ENCODE data around the gene GJB5.
A peak's percentile ranks its signal among the peaks of the same experiment; 100 is the strongest.
"Not testable (repeated sequence)": the region's sequence is repeated elsewhere in the genome, so short reads cannot be mapped to it uniquely, and the experiment has no call there.

The GJB5 gene

DNA sequence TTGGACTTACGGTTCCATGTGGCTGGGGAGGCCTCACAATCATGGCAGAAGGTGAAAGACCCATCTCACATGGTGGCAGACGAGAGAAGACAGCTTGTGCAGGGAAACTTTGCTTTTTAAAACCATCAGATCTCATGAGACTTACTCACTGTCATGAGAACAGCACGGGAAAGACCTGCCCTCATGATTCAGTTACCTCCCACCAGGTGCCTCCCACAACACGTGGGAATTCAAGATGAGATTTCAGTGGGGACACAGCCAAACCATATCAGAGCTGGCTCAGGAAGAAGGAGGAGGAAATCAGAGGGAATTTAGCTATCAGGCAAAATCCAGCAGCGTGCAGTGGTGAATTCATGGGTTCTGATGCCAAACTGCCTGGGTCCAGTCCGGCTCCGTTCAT lies 22.0 kb upstream of the GJB5 start:
- peaks cover 24 to 30% of the 10 kb centered on the region in 2 donors for H3K27me3 Mint-ChIP-seq
- ATAC-seq (replicated peaks); DNase-seq; H3K4me1 Mint-ChIP-seq; H3K27ac Mint-ChIP-seq; H3K4me3 Mint-ChIP-seq; H3K36me3 Mint-ChIP-seq; H3K9me3 Mint-ChIP-seq: not testable (repeated sequence)

DNA sequence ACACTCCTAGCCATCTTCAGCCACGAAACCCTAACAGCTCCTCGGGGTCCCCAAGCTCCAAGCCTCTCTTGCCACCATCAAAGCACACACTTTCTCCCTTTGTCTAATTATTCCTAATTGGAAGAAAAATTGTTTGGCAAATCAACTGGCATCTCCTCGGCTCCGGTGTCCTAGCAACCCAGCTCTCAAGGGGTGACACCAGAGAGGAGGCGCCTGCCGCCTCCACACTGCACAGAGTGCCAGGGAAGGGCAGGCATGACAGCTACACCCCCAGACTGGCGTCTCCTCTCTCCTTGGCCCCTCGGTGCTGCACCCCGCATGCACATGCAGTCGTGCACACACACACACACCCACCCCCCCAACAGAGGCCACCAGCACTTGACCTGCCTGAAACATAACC lies 18.2 kb upstream of the GJB5 start:
- H3K27ac Mint-ChIP-seq = no peak overlapping the region
- H3K36me3 Mint-ChIP-seq = no peaks in the 10 kb centered on the region
- peaks cover 19 to 37% of the 10 kb centered on the region in 2 donors for H3K27me3 Mint-ChIP-seq
- H3K4me3 Mint-ChIP-seq = no peak overlapping the region
- DNase-seq (no peak), ATAC-seq (replicated peaks) (no peak)
- H3K4me1 Mint-ChIP-seq = no peaks in the 10 kb centered on the region
- H3K9me3 Mint-ChIP-seq = no peaks in the 10 kb centered on the region

DNA sequence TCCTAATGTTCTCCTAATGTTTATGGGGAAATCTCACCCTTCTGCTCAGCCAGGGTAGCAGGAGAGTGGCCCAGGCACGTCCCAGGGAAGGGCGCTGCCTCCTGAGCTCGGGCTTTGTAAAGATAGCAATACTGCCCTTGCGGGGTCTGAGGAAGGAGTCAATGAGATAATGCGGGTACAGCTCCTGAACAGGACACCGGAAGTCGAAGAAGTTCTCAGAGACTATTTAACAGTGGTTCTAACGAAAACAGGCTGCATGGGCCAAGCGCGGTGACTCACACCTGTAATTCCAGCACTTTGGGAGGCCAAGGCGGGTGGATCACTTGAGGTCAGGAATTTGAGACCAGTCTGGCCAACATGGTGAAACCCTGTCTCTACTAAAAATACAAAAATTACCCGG lies 17.6 kb upstream of the GJB5 start:
- H3K4me1 Mint-ChIP-seq; H3K36me3 Mint-ChIP-seq; H3K9me3 Mint-ChIP-seq; DNase-seq; H3K4me3 Mint-ChIP-seq; ATAC-seq (replicated peaks); H3K27ac Mint-ChIP-seq: not testable (repeated sequence)
- H3K27me3 Mint-ChIP-seq = peaks cover 20 to 39% of the 10 kb centered on the region in 2 donors

DNA sequence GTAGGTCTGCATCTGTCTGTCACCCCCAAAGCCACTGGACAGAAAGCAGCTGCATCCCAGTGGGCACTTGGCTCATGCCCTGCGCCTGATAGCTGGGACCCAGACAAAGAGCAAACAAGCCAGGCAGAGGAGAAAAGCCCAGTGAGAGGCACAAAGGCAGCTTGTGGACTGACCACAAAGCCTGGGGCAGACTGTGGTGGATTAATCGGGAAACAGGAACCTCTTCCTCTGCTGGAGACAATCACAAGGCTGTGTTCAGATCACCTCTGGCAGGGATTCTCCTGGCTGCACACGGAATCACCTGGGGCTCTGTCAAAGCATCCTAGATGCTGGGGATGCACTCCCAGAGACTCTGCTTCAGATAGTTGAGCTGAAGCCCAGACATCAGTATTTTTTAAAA lies 15.2 kb upstream of the GJB5 start:
- H3K4me3 Mint-ChIP-seq = no peak overlapping the region
- H3K27me3 Mint-ChIP-seq = peaks cover 26 to 53% of the 10 kb centered on the region in 2 donors
- ATAC-seq (replicated peaks) = no peak
- H3K27ac Mint-ChIP-seq = no peak overlapping the region
- no peak for DNase-seq
- no peaks in the 10 kb centered on the region for H3K9me3 Mint-ChIP-seq
- H3K36me3 Mint-ChIP-seq = no peaks in the 10 kb centered on the region
- H3K4me1 Mint-ChIP-seq = peaks cover 0 to 11% of the 10 kb centered on the region in 2 donors

DNA sequence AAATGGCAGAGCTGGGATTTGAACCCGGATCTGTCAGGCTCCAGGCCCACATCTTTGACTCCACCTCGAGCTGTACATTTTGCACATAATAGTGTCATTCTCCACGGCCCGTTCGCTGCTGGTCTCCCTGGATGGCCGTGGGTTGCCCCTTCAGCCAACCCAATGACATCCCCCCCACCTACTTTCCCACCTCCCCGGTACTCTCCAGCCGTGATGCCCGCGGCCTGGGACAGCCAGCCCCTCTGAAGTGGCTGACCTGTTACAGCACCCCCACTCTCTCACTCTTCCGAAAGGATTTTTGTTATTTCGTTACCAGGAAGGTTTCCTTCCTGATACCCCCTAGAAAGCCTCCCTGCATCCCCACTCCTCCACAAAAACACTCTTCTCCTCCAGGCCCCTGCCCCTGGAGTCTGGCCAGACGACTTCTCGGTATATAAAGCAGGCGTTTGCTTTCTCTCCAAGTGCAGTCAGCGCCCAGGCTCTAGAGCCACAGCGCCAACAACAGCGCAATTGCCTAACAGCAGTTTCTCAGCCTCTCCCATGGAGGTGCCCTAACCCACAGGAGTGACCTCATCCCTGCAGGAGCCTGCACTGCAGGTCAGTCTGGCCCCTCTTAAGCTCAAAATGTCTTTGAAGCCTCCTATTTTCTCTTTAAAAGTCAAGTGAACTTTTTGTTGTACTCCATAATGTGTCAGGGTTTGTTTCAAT lies 14.5 kb upstream of the GJB5 start:
- H3K4me1 Mint-ChIP-seq = peaks cover 0 to 11% of the 10 kb centered on the region in 2 donors
- no peak for DNase-seq
- no peak overlapping the region for H3K27ac Mint-ChIP-seq
- no peak for ATAC-seq (replicated peaks)
- no peaks in the 10 kb centered on the region for H3K36me3 Mint-ChIP-seq
- H3K27me3 Mint-ChIP-seq = peaks cover 26 to 53% of the 10 kb centered on the region in 2 donors
- H3K9me3 Mint-ChIP-seq = no peaks in the 10 kb centered on the region
- H3K4me3 Mint-ChIP-seq = no peak overlapping the region

DNA sequence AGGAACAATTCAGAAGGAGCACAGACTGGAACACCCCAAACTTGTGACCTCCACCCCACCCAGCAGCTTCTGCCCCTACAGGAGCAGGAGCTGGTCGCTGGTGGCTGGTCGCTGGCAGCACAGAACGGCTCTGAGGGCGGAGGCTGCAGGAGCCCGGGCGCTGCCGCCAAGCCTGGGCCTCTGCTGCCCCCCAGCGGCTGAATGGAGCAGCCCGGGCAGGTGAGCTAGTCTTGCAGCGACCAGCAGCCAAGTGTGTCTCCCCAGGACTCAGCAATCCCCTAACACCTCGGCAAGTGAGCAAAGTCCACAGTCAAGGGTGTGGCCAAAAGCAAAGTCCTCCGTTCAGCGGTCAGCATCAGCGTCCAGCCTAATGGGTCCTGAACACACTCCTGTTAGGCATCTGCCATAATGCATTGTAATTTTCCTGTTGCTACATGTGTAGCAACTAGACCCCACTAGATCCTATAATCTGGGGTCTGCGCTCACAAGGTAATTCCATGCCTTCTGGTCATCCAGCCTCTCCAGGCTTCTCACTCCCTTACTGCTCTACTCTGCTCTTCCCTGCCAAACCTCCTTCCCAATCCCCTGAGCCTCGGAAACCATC lies 12.1 kb upstream of the GJB5 start:
- peaks cover 0 to 11% of the 10 kb centered on the region in 2 donors for H3K4me1 Mint-ChIP-seq
- peaks cover 27 to 44% of the 10 kb centered on the region in 2 donors for H3K27me3 Mint-ChIP-seq
- no peak overlapping the region for H3K4me3 Mint-ChIP-seq
- no peaks in the 10 kb centered on the region for H3K36me3 Mint-ChIP-seq
- H3K9me3 Mint-ChIP-seq = no peaks in the 10 kb centered on the region
- DNase-seq (peak; percentile 69), ATAC-seq (replicated peaks) (peak; percentile 95 to 99)
- no peak overlapping the region for H3K27ac Mint-ChIP-seq

DNA sequence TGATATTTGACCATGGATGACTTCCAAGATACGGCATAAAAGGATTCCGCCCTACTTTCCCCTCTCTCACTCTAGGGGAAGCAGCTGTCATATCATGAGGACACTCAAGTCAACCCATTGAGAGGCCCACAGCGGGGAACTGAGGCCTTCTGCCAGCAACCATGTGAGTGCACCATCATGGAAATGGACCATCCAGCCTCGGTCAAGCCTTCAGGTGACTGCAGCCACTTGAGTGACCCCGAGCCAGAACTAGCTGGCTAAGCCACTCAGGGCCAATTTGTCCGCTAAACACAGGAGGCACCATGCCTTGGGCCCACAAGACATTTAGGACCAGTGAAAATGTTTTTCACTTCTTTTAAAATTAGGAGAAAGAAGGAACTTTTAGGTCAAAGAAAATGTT lies 11.1 kb upstream of the GJB5 start:
- H3K27ac Mint-ChIP-seq = no peak overlapping the region
- peaks cover 0 to 11% of the 10 kb centered on the region in 2 donors for H3K4me1 Mint-ChIP-seq
- peaks cover 32 to 49% of the 10 kb centered on the region in 2 donors for H3K27me3 Mint-ChIP-seq
- no peak for ATAC-seq (replicated peaks)
- no peak for DNase-seq
- H3K36me3 Mint-ChIP-seq = no peaks in the 10 kb centered on the region
- H3K9me3 Mint-ChIP-seq = no peaks in the 10 kb centered on the region
- no peak overlapping the region for H3K4me3 Mint-ChIP-seq

DNA sequence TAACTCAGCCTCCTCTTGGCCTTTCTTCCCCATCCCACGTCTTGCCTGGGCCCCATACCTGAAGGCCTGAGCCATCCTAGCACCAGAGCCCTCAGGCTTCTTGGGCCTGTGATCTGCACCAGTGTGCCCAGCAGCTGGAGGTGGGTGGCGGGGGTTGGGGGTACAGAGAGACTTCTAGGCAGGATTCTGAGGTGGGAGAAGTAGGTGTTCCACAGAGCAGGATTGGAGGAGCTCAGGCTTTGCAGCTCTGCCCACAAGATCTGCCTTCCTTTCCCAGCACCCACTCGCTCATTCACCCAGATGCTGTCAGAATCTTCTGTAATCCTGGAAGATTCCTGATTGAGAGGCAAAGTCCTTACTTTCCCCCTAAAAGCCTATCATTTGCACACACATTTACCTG lies 10.0 kb upstream of the GJB5 start:
- Mint-ChIP-seq H3K9me3 (no peaks in the 10 kb centered on the region), H3K4me1 (peaks cover 0 to 11% of the 10 kb centered on the region in 2 donors), H3K27ac (no peak overlapping the region), H3K27me3 (peaks cover 38 to 39% of the 10 kb centered on the region in 2 donors), H3K4me3 (no peak overlapping the region), H3K36me3 (no peaks in the 10 kb centered on the region)
- no peak for DNase-seq
- ATAC-seq (replicated peaks) = no peak

DNA sequence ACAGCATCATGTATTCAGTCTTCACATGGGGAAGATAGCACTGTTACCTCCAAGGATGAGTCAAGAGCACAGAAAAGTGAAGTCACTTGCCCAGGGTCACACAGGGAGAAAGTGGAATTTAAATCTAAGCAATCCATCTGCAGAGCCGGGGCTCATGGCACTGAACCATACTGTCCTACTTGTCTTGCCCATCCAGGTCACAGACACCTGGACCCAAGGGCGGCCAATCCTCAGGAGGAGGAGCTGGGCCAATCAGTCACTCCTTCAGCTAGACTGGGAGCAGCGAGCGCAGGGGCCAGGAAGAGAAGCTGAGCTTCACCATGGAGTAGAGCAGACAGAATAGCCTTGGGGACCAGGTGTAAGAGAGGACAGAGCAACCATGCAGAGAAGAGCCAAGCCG lies 9.2 kb upstream of the GJB5 start:
- H3K4me3 Mint-ChIP-seq = no peak overlapping the region
- no peaks in the 10 kb centered on the region for H3K9me3 Mint-ChIP-seq
- H3K4me1 Mint-ChIP-seq = peaks cover 0 to 11% of the 10 kb centered on the region in 2 donors
- H3K27ac Mint-ChIP-seq = no peak overlapping the region
- no peak for ATAC-seq (replicated peaks)
- DNase-seq = no peak
- no peaks in the 10 kb centered on the region for H3K36me3 Mint-ChIP-seq
- peaks cover 30 to 32% of the 10 kb centered on the region in 2 donors for H3K27me3 Mint-ChIP-seq

DNA sequence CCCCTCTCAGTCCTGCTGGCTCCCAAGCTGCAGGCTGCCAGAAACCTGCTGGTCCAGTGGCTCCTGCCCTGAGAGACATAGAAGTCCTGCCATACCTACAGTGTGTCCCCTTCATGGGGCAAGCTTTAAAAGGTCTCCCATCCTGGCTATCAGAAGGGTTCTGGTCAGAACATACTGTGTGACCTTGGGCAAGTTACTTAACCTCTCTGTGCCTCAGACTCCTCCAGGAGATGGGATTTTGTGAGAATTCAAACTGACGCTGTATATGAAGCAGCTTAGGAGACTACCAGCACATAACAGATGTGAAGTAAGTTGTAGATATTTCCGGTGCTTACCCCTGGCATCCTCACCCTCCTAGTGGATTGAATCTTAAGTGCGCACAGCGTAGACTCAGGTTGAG lies 8.7 kb upstream of the GJB5 start:
- H3K27ac Mint-ChIP-seq = no peak overlapping the region
- no peak overlapping the region for H3K4me3 Mint-ChIP-seq
- ATAC-seq (replicated peaks) = no peak
- peaks cover 30 to 32% of the 10 kb centered on the region in 2 donors for H3K27me3 Mint-ChIP-seq
- DNase-seq = no peak
- no peaks in the 10 kb centered on the region for H3K36me3 Mint-ChIP-seq
- H3K9me3 Mint-ChIP-seq = no peaks in the 10 kb centered on the region
- H3K4me1 Mint-ChIP-seq = peaks cover 0 to 11% of the 10 kb centered on the region in 2 donors

DNA sequence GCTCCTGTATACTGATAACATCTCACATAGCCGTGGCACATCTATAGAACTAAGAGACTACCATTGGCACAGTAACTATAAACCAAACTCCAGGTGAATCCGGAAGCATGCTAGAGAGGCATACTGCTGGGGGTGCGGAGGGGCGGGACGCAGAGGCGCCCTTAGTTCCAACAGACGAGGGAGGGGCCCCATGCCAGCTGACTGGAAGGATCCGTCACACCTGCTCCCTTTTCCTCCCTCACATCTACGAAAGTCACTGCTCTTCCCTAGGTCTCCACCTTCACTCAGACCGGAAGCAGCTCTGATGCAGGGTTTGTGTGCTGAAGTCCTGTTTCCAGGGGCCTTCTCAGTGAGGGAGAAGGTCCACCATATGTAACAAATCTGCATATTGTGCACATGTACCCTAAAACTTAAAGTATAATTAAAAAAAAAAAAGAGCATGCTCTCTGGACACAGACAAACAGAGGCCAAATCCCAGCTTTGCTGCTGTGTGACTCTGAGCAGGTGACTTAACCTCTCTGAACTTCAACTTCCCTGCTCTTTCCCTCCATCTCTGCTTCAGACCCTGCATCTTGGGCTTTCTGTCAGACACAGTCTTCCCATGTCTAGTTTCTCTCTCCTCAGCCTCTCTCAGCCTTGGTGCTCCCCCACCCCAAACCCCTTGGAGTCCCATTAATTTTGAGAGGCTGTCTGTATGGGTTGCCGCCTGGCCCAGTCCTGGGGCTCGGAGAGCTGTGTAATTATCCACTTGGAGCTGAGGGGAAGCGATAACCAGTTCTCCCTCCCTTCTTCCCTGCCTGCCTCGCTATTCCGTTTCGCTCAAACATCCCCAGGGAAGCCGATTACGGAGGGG lies 7.8 kb upstream of the GJB5 start:
- ATAC-seq (replicated peaks) (no peak), DNase-seq (no peak)
- H3K27me3 Mint-ChIP-seq = peaks cover 30 to 32% of the 10 kb centered on the region in 2 donors
- peaks cover 0 to 11% of the 10 kb centered on the region in 2 donors for H3K4me1 Mint-ChIP-seq
- no peaks in the 10 kb centered on the region for H3K36me3 Mint-ChIP-seq
- no peaks in the 10 kb centered on the region for H3K9me3 Mint-ChIP-seq
- no peak overlapping the region for H3K27ac Mint-ChIP-seq
- no peak overlapping the region for H3K4me3 Mint-ChIP-seq

DNA sequence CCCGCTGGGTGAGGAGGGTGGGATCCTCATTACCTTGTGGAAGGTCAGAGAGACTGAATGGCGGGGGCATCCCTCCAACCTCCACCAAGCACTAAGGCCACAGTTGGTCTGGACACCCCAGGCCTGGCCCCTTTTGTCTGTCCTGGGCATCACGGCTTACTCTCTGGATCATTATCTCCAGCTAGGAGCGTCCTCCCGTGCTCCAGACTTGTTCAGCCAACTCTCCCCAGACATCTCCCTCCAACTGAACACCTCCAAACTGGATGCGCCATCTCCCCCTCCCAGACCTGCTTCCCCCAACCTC lies 7.3 kb upstream of the GJB5 start:
- Mint-ChIP-seq H3K36me3 (no peaks in the 10 kb centered on the region), H3K27me3 (peaks cover 25 to 27% of the 10 kb centered on the region in 2 donors), H3K4me3 (no peak overlapping the region), H3K4me1 (peaks cover 0 to 6% of the 10 kb centered on the region in 2 donors), H3K9me3 (no peaks in the 10 kb centered on the region), H3K27ac (no peak overlapping the region)
- no peak for DNase-seq
- no peak for ATAC-seq (replicated peaks)

DNA sequence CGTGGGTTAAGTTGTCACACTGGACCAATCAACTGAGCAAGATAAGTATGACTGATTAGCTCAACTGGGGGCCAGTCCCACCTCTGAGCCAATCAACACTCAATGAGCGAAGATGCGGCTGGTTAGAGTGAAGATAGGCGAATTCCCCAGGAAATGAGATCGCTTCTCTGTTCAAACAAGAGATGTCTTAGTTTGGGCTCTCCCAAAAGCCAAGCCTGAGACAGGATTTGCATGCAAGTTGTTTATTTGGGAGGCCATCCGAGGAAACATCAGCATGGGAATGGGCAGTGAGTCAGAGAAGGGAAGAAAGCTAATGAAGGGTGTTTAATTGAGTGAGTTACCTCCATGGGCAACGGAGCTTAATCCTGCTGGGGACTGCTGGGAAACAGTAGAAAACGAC lies 4.9 kb upstream of the GJB5 start:
- H3K27ac Mint-ChIP-seq = no peak overlapping the region
- no peak overlapping the region for H3K4me3 Mint-ChIP-seq
- H3K4me1 Mint-ChIP-seq = no peaks in the 10 kb centered on the region
- peaks cover 3% of the 10 kb centered on the region in 2 donors for H3K9me3 Mint-ChIP-seq
- H3K36me3 Mint-ChIP-seq = no peaks in the 10 kb centered on the region
- DNase-seq (no peak), ATAC-seq (replicated peaks) (no peak)
- H3K27me3 Mint-ChIP-seq = peaks cover 14 to 25% of the 10 kb centered on the region in 2 donors

DNA sequence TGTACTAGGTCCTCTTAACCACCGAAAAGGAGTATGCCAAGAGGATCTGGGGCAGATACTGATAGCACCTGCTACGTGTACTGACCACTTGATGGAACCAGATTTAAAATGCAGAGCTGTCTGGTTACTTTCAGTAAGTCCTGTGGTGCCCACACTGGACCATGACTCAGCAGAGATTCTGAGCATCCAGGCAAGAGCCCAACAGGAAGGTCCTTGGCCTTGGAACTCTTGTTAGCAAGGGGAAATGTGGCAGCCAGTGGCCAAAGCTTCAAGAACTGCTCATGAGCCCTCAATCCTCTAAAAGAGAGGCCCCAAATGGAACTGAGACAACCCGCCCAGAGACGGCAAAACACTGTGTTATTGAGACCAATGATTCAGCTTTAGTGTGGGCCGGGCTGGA lies 4.2 kb upstream of the GJB5 start:
- Mint-ChIP-seq H3K36me3 (no peaks in the 10 kb centered on the region), H3K27ac (no peak overlapping the region), H3K4me3 (no peak overlapping the region), H3K9me3 (peaks cover 3% of the 10 kb centered on the region in 2 donors), H3K4me1 (no peaks in the 10 kb centered on the region), H3K27me3 (peaks cover 14 to 25% of the 10 kb centered on the region in 2 donors)
- no peak for DNase-seq
- ATAC-seq (replicated peaks) = no peak

DNA sequence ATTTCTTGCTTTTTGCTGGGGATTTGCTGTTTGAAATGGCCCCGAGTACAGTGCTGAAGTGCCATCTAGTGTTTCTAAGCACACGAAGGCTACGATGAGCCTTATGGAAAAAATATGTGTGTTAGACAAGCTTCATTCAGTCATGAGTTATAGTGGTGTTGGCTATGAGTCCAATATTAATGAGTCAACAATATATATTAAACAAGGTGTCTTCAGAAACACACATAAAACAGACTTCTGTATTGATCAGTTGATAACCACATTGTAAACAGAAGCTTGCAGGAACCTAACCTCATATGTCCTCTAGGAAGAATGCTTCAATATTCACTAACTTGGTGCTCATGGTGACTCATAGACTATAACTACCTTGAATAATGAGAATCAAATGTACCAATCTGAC lies 1.7 kb upstream of the GJB5 start:
- H3K27ac Mint-ChIP-seq = no peak overlapping the region
- no peak for ATAC-seq (replicated peaks)

More for the DNA sequence above, 1.7 kb upstream of the GJB5 start:
- peaks cover 3% of the 10 kb centered on the region in 2 donors for H3K9me3 Mint-ChIP-seq
- no peaks in the 10 kb centered on the region for H3K4me1 Mint-ChIP-seq
- no peak overlapping the region for H3K4me3 Mint-ChIP-seq
- DNase-seq = no peak
- no peaks in the 10 kb centered on the region for H3K36me3 Mint-ChIP-seq
- peaks cover 2 to 13% of the 10 kb centered on the region in 2 donors for H3K27me3 Mint-ChIP-seq

Data from stimulated activated naive B cell treated with anti-CD40 and anti-IgM and Interleukin-4, amounts not matched to agents 10 μg/mL and 1 μg/mL and 100 μg/mL, for 72 hours (primary cell).